ENCODE measurements around the gene MMP17.

MMP17 gene

GRCh38 chr12:131829356-131829747, 1.2 kb downstream of the MMP17 start:
- no peak for DNase-seq (ENCODE audit: insufficient read length, low spot score)
- FAIRE-seq, result no peak
- TF ChIP-seq PAX5 (IDR thresholded peaks at IDR 0.05; ENCODE audit: insufficient read depth, low read length, severe bottlenecking) (no peak), POU2F2 (IDR thresholded peaks at IDR 0.05; ENCODE audit: low read depth, low read length) (no peak), SPI1 (IDR thresholded peaks at IDR 0.05; ENCODE audit: low read depth, low read length) (no peak), POLR2AphosphoS5 (IDR thresholded peaks at IDR 0.05; ENCODE audit: low read depth, low read length) (no peak), TAF1 (IDR thresholded peaks at IDR 0.05; ENCODE audit: low read depth, low read length) (no peak), POLR2A (IDR thresholded peaks at IDR 0.05; ENCODE audit: low read depth, low read length) (no peak)

GRCh38 chr12:131829791-131830334, 1.7 kb downstream of the MMP17 start:
- no peak for FAIRE-seq
- no peak for DNase-seq (ENCODE audit: insufficient read length, low spot score)
- no peak for TF ChIP-seq TAF1 (IDR thresholded peaks at IDR 0.05; ENCODE audit: low read depth, low read length)
- no peak for TF ChIP-seq SPI1 (IDR thresholded peaks at IDR 0.05; ENCODE audit: low read depth, low read length)
- TF ChIP-seq POLR2A (IDR thresholded peaks at IDR 0.05; ENCODE audit: low read depth, low read length), result no peak
- TF ChIP-seq POLR2AphosphoS5 (IDR thresholded peaks at IDR 0.05; ENCODE audit: low read depth, low read length), result no peak
- TF ChIP-seq PAX5 (IDR thresholded peaks at IDR 0.05; ENCODE audit: insufficient read depth, low read length, severe bottlenecking), result no peak
- no peak for TF ChIP-seq POU2F2 (IDR thresholded peaks at IDR 0.05; ENCODE audit: low read depth, low read length)

GRCh38 chr12:131830335-131830913, 2.2 kb downstream of the MMP17 start:
- DNase-seq (ENCODE audit: insufficient read length, low spot score) (no peak), FAIRE-seq (peak; percentile 72)
- TF ChIP-seq SPI1 (IDR thresholded peaks at IDR 0.05; ENCODE audit: low read depth, low read length), result no peak
- TF ChIP-seq POLR2AphosphoS5 (IDR thresholded peaks at IDR 0.05; ENCODE audit: low read depth, low read length), result no peak
- TF ChIP-seq TAF1 (IDR thresholded peaks at IDR 0.05; ENCODE audit: low read depth, low read length), result no peak
- no peak for TF ChIP-seq POU2F2 (IDR thresholded peaks at IDR 0.05; ENCODE audit: low read depth, low read length)
- no peak for TF ChIP-seq POLR2A (IDR thresholded peaks at IDR 0.05; ENCODE audit: low read depth, low read length)
- TF ChIP-seq PAX5 (IDR thresholded peaks at IDR 0.05; ENCODE audit: insufficient read depth, low read length, severe bottlenecking), result no peak

GRCh38 chr12:131830914-131831571, 2.9 kb downstream of the MMP17 start:
- FAIRE-seq (peak; percentile 58), DNase-seq (ENCODE audit: insufficient read length, low spot score) (no peak)
- TF ChIP-seq PAX5 (IDR thresholded peaks at IDR 0.05; ENCODE audit: insufficient read depth, low read length, severe bottlenecking), result no peak
- no peak for TF ChIP-seq POU2F2 (IDR thresholded peaks at IDR 0.05; ENCODE audit: low read depth, low read length)
- no peak for TF ChIP-seq POLR2A (IDR thresholded peaks at IDR 0.05; ENCODE audit: low read depth, low read length)
- TF ChIP-seq TAF1 (IDR thresholded peaks at IDR 0.05; ENCODE audit: low read depth, low read length), result no peak
- TF ChIP-seq POLR2AphosphoS5 (IDR thresholded peaks at IDR 0.05; ENCODE audit: low read depth, low read length), result no peak
- TF ChIP-seq SPI1 (IDR thresholded peaks at IDR 0.05; ENCODE audit: low read depth, low read length), result no peak

- no peak for TF ChIP-seq POLR2AphosphoS5 (IDR thresholded peaks at IDR 0.05; ENCODE audit: low read depth, low read length)
- no peak for TF ChIP-seq POU2F2 (IDR thresholded peaks at IDR 0.05; ENCODE audit: low read depth, low read length)
- no peak for TF ChIP-seq TAF1 (IDR thresholded peaks at IDR 0.05; ENCODE audit: low read depth, low read length)
- TF ChIP-seq POLR2A (IDR thresholded peaks at IDR 0.05; ENCODE audit: low read depth, low read length), result no peak
- no peak for FAIRE-seq
- no peak for DNase-seq (ENCODE audit: insufficient read length, low spot score)
Measured at GRCh38 chr12:131831635-131832041, 3.4 kb downstream of the MMP17 start.

- DNase-seq (ENCODE audit: insufficient read length, low spot score) (no peak), FAIRE-seq (no peak)
Measured at GRCh38 chr12:131832321-131833231, 4.4 kb downstream of the MMP17 start.

GRCh38 chr12:131833288-131833895, 5.2 kb downstream of the MMP17 start:
- DNase-seq (ENCODE audit: insufficient read length, low spot score), result no peak
- FAIRE-seq, result no peak
- no peak for TF ChIP-seq SPI1 (IDR thresholded peaks at IDR 0.05; ENCODE audit: low read depth, low read length)
- no peak for TF ChIP-seq PAX5 (IDR thresholded peaks at IDR 0.05; ENCODE audit: insufficient read depth, low read length, severe bottlenecking)
- TF ChIP-seq POLR2A (IDR thresholded peaks at IDR 0.05; ENCODE audit: low read depth, low read length), result no peak
- TF ChIP-seq POLR2AphosphoS5 (IDR thresholded peaks at IDR 0.05; ENCODE audit: low read depth, low read length), result no peak
- no peak for TF ChIP-seq POU2F2 (IDR thresholded peaks at IDR 0.05; ENCODE audit: low read depth, low read length)
- no peak for TF ChIP-seq TAF1 (IDR thresholded peaks at IDR 0.05; ENCODE audit: low read depth, low read length)

More at GRCh38 chr12:131832321-131833231, 4.4 kb downstream of the MMP17 start:
- TF ChIP-seq POLR2AphosphoS5 (IDR thresholded peaks at IDR 0.05; ENCODE audit: low read depth, low read length) (no peak), TAF1 (IDR thresholded peaks at IDR 0.05; ENCODE audit: low read depth, low read length) (no peak), POU2F2 (IDR thresholded peaks at IDR 0.05; ENCODE audit: low read depth, low read length) (no peak), SPI1 (IDR thresholded peaks at IDR 0.05; ENCODE audit: low read depth, low read length) (no peak), PAX5 (IDR thresholded peaks at IDR 0.05; ENCODE audit: insufficient read depth, low read length, severe bottlenecking) (no peak), POLR2A (IDR thresholded peaks at IDR 0.05; ENCODE audit: low read depth, low read length) (no peak)

GRCh38 chr12:131833896-131834641, 5.9 kb downstream of the MMP17 start:
- TF ChIP-seq SPI1 (IDR thresholded peaks at IDR 0.05; ENCODE audit: low read depth, low read length) (no peak), TAF1 (IDR thresholded peaks at IDR 0.05; ENCODE audit: low read depth, low read length) (no peak), POLR2A (IDR thresholded peaks at IDR 0.05; ENCODE audit: low read depth, low read length) (no peak), POU2F2 (IDR thresholded peaks at IDR 0.05; ENCODE audit: low read depth, low read length) (no peak), PAX5 (IDR thresholded peaks at IDR 0.05; ENCODE audit: insufficient read depth, low read length, severe bottlenecking) (no peak), POLR2AphosphoS5 (IDR thresholded peaks at IDR 0.05; ENCODE audit: low read depth, low read length) (no peak)
- DNase-seq (ENCODE audit: insufficient read length, low spot score) (no peak), FAIRE-seq (no peak)

Measured in GM12891 (cell line).